GM21367 (cell line): Measurements from ENCODE around the gene USP3.

Source experiments
- ATAC-seq: cut with Tn5 transposase; IDR thresholded peaks from one replicate; pipeline ENCODE4 v1.9.1; 2021; ENCODE audit not compliant: unreplicated experiment

USP3 gene

GRCh38 chr15:63582718-63583426 is 78.5 kb downstream of the USP3 start:
- ATAC-seq = no peak

- no peak for ATAC-seq
Measured at GRCh38 chr15:63586790-63587189, 82.4 kb downstream of the USP3 start.

- no peak for ATAC-seq
Measured at GRCh38 chr15:63587527-63587926, 83.1 kb downstream of the USP3 start.

- ATAC-seq = no peak
Measured at GRCh38 chr15:63588826-63589225, 84.4 kb downstream of the USP3 start.

GRCh38 chr15:63593705-63594671 is 89.6 kb downstream of the USP3 start:
- no peak for ATAC-seq

- no peak for ATAC-seq
Measured at GRCh38 chr15:63595065-63595464, 90.7 kb downstream of the USP3 start.

GRCh38 chr15:63595688-63596087 is 91.3 kb downstream of the USP3 start:
- no peak for ATAC-seq

- ATAC-seq = no peak
Measured at GRCh38 chr15:63596676-63597037, 92.3 kb downstream of the USP3 start.

GRCh38 chr15:63597038-63597790 is 92.8 kb downstream of the USP3 start, which contains the start of gene FBXL22:
Gene FBXL22, plus strand, starts transcription at chr15:63597387. Its CDS starts 6 bp downstream, at chr15:63597393.
- no peak for ATAC-seq

GRCh38 chr15:63597821-63598220 is 93.4 kb downstream of the USP3 start:
- ATAC-seq = no peak

GRCh38 chr15:63598473-63599400 is 94.3 kb downstream of the USP3 start:
- ATAC-seq = no peak

GRCh38 chr15:63599401-63600000 is 95.1 kb downstream of the USP3 start:
- ATAC-seq = no peak

GRCh38 chr15:63600001-63600615 is 95.7 kb downstream of the USP3 start:
- ATAC-seq = no peak

GRCh38 chr15:63600616-63601025 is 96.2 kb downstream of the USP3 start:
- ATAC-seq = peak; percentile 52

GRCh38 chr15:63601026-63601703 is 96.8 kb downstream of the USP3 start:
- no peak for ATAC-seq

- no peak for ATAC-seq
Measured at GRCh38 chr15:63601704-63602185, 97.4 kb downstream of the USP3 start.

GRCh38 chr15:63602595-63602994 is 98.2 kb downstream of the USP3 start:
- ATAC-seq = no peak

- no peak for ATAC-seq
Measured at GRCh38 chr15:63603516-63603915, 99.1 kb downstream of the USP3 start.

- ATAC-seq = no peak
Measured at GRCh38 chr15:63604281-63604680, 99.9 kb downstream of the USP3 start.
